GM18873 (cell line): ENCODE results near the gene PNPT1.
"Not testable (repeated sequence)": the region's sequence is repeated elsewhere in the genome, so short reads cannot be mapped to it uniquely, and the experiment has no call there.

Experiments used
- ATAC-seq: cut with Tn5 transposase; IDR thresholded peaks from one replicate; pipeline ENCODE4 v1.9.1; 2021; ENCODE audit warnings: mild to moderate bottlenecking, moderate library complexity, moderate number of reproducible peaks; ENCODE audit not compliant: unreplicated experiment, low FRiP score

PNPT1 gene

GRCh38 chr2:55604027-55604565 is 89.5 kb downstream of the PNPT1 start:
- no peak for ATAC-seq

GRCh38 chr2:55601849-55602248 is 91.8 kb downstream of the PNPT1 start:
- ATAC-seq = no peak

- ATAC-seq = no peak
These were observed 95.4 kb downstream of the PNPT1 start for GRCh38 chr2:55598056-55598795.

- not testable (repeated sequence) for ATAC-seq
These were observed 96.8 kb downstream of the PNPT1 start for GRCh38 chr2:55596795-55597194.

GRCh38 chr2:55595536-55595935 is 98.1 kb downstream of the PNPT1 start:
- no peak for ATAC-seq

- ATAC-seq = no peak
These were observed 101.5 kb downstream of the PNPT1 start for GRCh38 chr2:55592130-55592529.

- ATAC-seq = peak; percentile 88
These were observed 102.7 kb downstream of the PNPT1 start for GRCh38 chr2:55590810-55591440.

GRCh38 chr2:55585451-55586080 is 108.1 kb downstream of the PNPT1 start:
- no peak for ATAC-seq
